IPS-18a (cell line): ENCODE data around the gene MUC5AC.
"Not testable (repeated sequence)": the region's sequence is repeated elsewhere in the genome, so short reads cannot be mapped to it uniquely, and the experiment has no call there.

Source experiments
- H3K27ac ChIP-seq: one replicate; pipeline ENCODE4 v1.5.1; 2013; ENCODE audit warnings: low read length
- H3K27me3 ChIP-seq: one replicate; pipeline ENCODE4 v1.6.1; 2013; ENCODE audit warnings: mild to moderate bottlenecking, low read length; ENCODE audit not compliant: control insufficient read depth, insufficient read depth
- H3K36me3 ChIP-seq: one replicate; pipeline ENCODE4 v1.6.1; 2013; ENCODE audit warnings: low read depth, low read length; ENCODE audit not compliant: control insufficient read depth
- H3K4me1 ChIP-seq: one replicate; pipeline ENCODE4 v1.6.1; 2013; ENCODE audit warnings: low read depth, low read length; ENCODE audit not compliant: control insufficient read depth
- H3K4me3 ChIP-seq: one replicate; pipeline ENCODE4 v1.5.1; 2013; ENCODE audit warnings: low read length
- H3K9ac ChIP-seq: one replicate; pipeline ENCODE4 v1.6.1; 2013; ENCODE audit warnings: mild to moderate bottlenecking, low read length, moderate library complexity
- H3K9me3 ChIP-seq: one replicate; pipeline ENCODE4 v1.6.1; 2013; ENCODE audit warnings: low read depth, low read length; ENCODE audit not compliant: control insufficient read depth

The MUC5AC gene

DNA sequence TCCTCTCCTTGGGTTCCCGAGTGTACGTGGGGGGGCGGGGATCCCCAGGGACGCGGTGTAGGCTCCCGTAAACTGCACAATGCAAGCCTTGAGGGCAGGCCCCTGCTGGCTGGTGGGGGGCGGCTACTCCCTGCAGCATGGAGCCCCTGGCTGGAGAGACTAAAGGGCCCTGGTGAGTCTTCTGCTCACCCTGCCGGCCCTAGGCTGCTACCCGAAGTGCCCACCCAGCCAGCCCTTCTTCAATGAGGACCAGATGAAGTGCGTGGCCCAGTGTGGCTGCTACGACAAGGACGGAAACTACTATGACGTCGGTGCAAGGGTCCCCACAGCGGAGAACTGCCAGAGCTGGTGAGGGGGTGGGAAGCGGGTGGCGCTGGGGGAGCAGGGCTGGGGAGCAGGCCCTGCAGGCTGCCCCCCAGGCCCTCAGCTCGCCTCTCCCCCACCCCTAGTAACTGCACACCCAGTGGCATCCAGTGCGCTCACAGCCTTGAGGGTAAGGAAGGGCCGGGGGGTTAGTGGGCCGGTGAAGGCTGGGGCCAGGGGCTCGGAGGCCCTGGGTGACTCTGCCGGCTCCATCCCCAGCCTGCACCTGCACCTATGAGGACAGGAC, 81.9 kb downstream of the MUC5AC start:
- Histone ChIP-seq H3K9me3 (no peaks in the 10 kb centered on the region), H3K4me3 (no peak overlapping the region), H3K27me3 (no peaks in the 10 kb centered on the region), H3K36me3 (no peaks in the 10 kb centered on the region), H3K9ac (no peak overlapping the region), H3K27ac (no peak overlapping the region), H3K4me1 (no peaks in the 10 kb centered on the region)

DNA sequence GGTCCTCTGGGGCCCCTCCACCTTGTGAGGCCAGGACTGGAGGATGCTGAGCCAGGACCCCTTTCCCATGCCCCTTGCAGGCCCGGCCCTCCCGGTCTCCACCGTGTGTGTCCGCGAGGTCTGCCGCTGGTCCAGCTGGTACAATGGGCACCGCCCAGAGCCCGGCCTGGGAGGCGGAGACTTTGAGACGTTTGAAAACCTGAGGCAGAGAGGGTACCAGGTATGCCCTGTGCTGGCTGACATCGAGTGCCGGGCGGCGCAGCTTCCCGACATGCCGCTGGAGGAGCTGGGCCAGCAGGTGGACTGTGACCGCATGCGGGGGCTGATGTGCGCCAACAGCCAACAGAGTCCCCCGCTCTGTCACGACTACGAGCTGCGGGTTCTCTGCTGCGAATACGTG, 83.0 kb downstream of the MUC5AC start:
- H3K27me3 ChIP-seq: no peaks in the 10 kb centered on the region
- no peaks in the 10 kb centered on the region for H3K4me1 ChIP-seq
- H3K9me3 ChIP-seq: peaks cover 2% of the 10 kb centered on the region
- H3K4me3 ChIP-seq: no peak overlapping the region
- no peak overlapping the region for H3K27ac ChIP-seq
- H3K36me3 ChIP-seq: no peaks in the 10 kb centered on the region
- no peak overlapping the region for H3K9ac ChIP-seq

DNA sequence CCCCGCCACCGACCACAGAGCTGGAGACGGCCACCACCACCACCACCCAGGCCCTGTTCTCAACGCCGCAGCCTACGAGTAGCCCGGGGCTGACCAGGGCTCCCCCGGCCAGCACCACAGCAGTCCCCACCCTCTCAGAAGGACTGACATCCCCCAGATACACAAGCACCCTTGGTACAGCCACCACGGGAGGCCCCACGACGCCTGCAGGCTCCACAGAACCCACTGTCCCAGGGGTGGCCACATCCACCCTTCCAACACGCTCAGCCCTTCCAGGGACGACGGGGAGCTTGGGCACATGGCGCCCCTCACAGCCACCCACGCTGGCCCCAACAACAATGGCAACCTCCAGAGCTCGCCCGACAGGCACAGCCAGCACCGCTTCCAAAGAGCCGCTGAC, 84.0 kb downstream of the MUC5AC start:
- Histone ChIP-seq H3K4me3 (no peak overlapping the region), H3K27me3 (no peaks in the 10 kb centered on the region), H3K9ac (no peak overlapping the region), H3K36me3 (no peaks in the 10 kb centered on the region), H3K4me1 (no peaks in the 10 kb centered on the region), H3K9me3 (peaks cover 2% of the 10 kb centered on the region), H3K27ac (no peak overlapping the region)

DNA sequence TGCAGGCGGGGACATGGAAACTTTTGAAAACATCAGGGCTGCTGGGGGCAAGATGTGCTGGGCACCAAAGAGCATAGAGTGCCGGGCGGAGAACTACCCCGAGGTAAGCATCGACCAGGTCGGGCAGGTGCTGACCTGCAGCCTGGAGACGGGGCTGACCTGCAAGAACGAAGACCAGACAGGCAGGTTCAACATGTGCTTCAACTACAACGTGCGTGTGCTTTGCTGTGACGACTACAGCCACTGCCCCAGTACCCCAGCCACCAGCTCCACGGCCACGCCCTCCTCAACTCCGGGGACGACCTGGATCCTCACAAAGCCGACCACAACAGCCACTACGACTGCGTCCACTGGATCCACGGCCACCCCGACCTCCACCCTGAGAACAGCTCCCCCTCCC, 84.5 kb downstream of the MUC5AC start:
- H3K4me1 ChIP-seq: no peaks in the 10 kb centered on the region
- H3K27ac ChIP-seq: no peak overlapping the region
- no peaks in the 10 kb centered on the region for H3K36me3 ChIP-seq
- H3K27me3 ChIP-seq: no peaks in the 10 kb centered on the region
- H3K9ac ChIP-seq: no peak overlapping the region
- H3K4me3 ChIP-seq: no peak overlapping the region
- peaks cover 2% of the 10 kb centered on the region for H3K9me3 ChIP-seq

DNA sequence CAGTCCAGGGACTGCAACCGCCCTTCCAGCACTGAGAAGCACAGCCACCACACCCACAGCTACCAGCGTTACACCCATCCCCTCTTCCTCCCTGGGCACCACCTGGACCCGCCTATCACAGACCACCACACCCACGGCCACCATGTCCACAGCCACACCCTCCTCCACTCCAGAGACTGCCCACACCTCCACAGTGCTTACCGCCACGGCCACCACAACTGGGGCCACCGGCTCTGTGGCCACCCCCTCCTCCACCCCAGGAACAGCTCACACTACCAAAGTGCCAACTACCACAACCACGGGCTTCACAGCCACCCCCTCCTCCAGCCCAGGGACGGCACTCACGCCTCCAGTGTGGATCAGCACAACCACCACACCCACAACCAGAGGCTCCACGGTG, 85.0 kb downstream of the MUC5AC start:
- H3K36me3 ChIP-seq, H3K27ac ChIP-seq, H3K4me1 ChIP-seq, H3K9ac ChIP-seq, H3K4me3 ChIP-seq, H3K27me3 ChIP-seq, H3K9me3 ChIP-seq: not testable (repeated sequence)

DNA sequence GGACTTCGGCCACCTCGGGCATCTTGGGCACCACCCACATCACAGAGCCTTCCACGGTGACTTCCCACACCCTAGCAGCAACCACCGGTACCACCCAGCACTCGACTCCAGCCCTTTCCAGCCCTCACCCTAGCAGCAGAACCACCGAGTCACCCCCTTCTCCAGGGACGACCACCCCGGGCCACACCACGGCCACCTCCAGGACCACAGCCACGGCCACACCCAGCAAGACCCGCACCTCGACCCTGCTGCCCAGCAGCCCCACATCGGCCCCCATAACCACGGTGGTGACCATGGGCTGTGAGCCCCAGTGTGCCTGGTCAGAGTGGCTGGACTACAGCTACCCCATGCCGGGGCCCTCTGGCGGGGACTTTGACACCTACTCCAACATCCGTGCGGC, 85.8 kb downstream of the MUC5AC start:
- H3K4me3 ChIP-seq: not testable (repeated sequence)

DNA sequence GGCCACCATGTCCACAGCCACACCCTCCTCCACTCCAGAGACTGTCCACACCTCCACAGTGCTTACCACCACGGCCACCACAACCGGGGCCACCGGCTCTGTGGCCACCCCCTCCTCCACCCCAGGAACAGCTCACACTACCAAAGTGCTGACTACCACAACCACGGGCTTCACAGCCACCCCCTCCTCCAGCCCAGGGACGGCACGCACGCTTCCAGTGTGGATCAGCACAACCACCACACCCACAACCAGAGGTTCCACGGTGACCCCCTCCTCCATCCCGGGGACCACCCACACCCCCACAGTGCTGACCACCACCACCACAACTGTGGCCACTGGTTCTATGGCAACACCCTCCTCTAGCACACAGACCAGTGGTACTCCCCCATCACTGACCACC, 86.8 kb downstream of the MUC5AC start:
- not testable (repeated sequence) for H3K9me3 ChIP-seq, H3K36me3 ChIP-seq, H3K9ac ChIP-seq, H3K4me1 ChIP-seq, H3K27me3 ChIP-seq, H3K27ac ChIP-seq, H3K4me3 ChIP-seq

More for the DNA sequence above, 85.8 kb downstream of the MUC5AC start:
- H3K4me1 ChIP-seq, H3K9me3 ChIP-seq, H3K27ac ChIP-seq, H3K9ac ChIP-seq, H3K36me3 ChIP-seq, H3K27me3 ChIP-seq: not testable (repeated sequence)

DNA sequence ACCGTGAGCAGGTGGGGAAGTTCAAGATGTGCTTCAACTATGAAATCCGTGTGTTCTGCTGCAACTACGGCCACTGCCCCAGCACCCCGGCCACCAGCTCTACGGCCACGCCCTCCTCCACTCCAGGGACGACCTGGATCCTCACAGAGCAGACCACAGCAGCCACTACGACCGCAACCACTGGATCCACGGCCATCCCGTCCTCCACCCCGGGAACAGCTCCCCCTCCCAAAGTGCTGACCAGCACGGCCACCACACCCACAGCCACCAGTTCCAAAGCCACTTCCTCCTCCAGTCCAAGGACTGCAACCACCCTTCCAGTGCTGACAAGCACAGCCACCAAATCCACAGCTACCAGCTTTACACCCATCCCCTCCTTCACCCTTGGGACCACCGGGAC, 88.0 kb downstream of the MUC5AC start:
- not testable (repeated sequence) for H3K9ac ChIP-seq, H3K27ac ChIP-seq, H3K9me3 ChIP-seq, H3K4me1 ChIP-seq, H3K27me3 ChIP-seq, H3K4me3 ChIP-seq, H3K36me3 ChIP-seq

DNA sequence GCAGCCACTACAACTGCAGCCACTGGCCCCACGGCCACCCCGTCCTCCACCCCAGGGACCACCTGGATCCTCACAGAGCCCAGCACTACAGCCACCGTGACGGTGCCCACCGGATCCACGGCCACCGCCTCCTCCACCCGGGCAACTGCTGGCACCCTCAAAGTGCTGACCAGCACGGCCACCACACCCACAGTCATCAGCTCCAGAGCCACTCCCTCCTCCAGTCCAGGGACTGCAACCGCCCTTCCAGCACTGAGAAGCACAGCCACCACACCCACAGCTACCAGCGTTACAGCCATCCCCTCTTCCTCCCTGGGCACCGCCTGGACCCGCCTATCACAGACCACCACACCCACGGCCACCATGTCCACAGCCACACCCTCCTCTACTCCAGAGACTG, 88.5 kb downstream of the MUC5AC start:
- H3K9ac ChIP-seq, H3K4me1 ChIP-seq, H3K9me3 ChIP-seq, H3K27me3 ChIP-seq, H3K27ac ChIP-seq, H3K36me3 ChIP-seq, H3K4me3 ChIP-seq: not testable (repeated sequence)

DNA sequence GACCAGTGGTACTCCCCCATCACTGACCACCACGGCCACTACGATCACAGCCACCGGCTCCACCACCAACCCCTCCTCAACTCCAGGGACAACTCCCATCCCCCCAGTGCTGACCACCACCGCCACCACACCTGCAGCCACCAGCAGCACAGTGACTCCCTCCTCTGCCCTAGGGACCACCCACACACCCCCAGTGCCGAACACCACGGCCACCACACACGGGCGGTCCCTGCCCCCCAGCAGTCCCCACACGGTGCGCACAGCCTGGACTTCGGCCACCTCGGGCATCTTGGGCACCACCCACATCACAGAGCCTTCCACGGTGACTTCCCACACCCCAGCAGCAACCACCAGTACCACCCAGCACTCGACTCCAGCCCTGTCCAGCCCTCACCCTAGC, 89.3 kb downstream of the MUC5AC start:
- H3K36me3 ChIP-seq, H3K9me3 ChIP-seq, H3K27ac ChIP-seq, H3K9ac ChIP-seq, H3K27me3 ChIP-seq, H3K4me1 ChIP-seq, H3K4me3 ChIP-seq: not testable (repeated sequence)

DNA sequence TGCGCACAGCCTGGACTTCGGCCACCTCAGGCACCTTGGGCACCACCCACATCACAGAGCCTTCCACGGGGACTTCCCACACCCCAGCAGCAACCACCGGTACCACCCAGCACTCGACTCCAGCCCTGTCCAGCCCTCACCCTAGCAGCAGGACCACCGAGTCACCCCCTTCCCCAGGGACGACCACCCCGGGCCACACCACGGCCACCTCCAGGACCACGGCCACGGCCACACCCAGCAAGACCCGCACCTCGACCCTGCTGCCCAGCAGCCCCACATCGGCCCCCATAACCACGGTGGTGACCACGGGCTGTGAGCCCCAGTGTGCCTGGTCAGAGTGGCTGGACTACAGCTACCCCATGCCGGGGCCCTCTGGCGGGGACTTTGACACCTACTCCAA, 91.2 kb downstream of the MUC5AC start:
- not testable (repeated sequence) for H3K27me3 ChIP-seq, H3K9ac ChIP-seq, H3K9me3 ChIP-seq, H3K4me3 ChIP-seq, H3K36me3 ChIP-seq, H3K27ac ChIP-seq, H3K4me1 ChIP-seq

DNA sequence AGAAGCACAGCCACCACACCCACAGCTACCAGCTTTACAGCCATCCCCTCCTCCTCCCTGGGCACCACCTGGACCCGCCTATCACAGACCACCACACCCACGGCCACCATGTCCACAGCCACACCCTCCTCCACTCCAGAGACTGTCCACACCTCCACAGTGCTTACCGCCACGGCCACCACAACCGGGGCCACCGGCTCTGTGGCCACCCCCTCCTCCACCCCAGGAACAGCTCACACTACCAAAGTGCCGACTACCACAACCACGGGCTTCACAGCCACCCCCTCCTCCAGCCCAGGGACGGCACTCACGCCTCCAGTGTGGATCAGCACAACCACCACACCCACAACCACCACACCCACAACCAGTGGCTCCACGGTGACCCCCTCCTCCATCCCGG, 92.7 kb downstream of the MUC5AC start:
- H3K4me1 ChIP-seq, H3K27ac ChIP-seq, H3K27me3 ChIP-seq, H3K36me3 ChIP-seq, H3K4me3 ChIP-seq, H3K9ac ChIP-seq, H3K9me3 ChIP-seq: not testable (repeated sequence)
